Activated T-cell treated with anti-CD3 and anti-CD28 coated beads, Interleukin-2, amount 50 U/mL, for 72 hours (primary cell): Measurements from ENCODE around the gene CRYGS. TPM values are rescaled to one million over a fixed set of nuclear protein-coding genes. Genes with fewer than 3 reads are reported as not detected.

ENCODE experiments used
- ATAC-seq, 2 donors: fragments of 150-1000 bp; cut with Tn5 transposase; replicated peaks in 1 of 2; 2 replicates each; pipeline ENCODE4 v1.10.0; 2021; ENCODE audit warnings: moderate library complexity in 2 of 2, mild to moderate bottlenecking in 1 of 2
- DNase-seq, 2 donors: peaks; one replicate each; pipeline ENCODE4 v3.0.0; 2021 to 2022; ENCODE audit warnings: mixed read lengths in 1 of 2
- H3K27ac Mint-ChIP-seq: one replicate; pipeline ENCODE4 v1.8.0; 2022; ENCODE audit warnings: mild to moderate bottlenecking, moderate library complexity, mixed read lengths
- H3K27me3 Mint-ChIP-seq: one replicate; pipeline ENCODE4 v1.8.0; 2022; ENCODE audit warnings: low read depth, mixed read lengths
- H3K36me3 Mint-ChIP-seq, 2 donors: one replicate each; pipeline ENCODE4 v1.8.0; 2022; ENCODE audit warnings: mixed read lengths in 2 of 2, mild to moderate bottlenecking in 1 of 2; ENCODE audit not compliant: insufficient read depth in 2 of 2
- H3K4me1 Mint-ChIP-seq: one replicate; pipeline ENCODE4 v1.8.0; 2022; ENCODE audit warnings: low read depth, mixed read lengths
- H3K4me3 Mint-ChIP-seq, 2 donors: one replicate each; pipeline ENCODE4 v1.8.0; 2022; ENCODE audit warnings: mild to moderate bottlenecking in 2 of 2, mixed read lengths in 2 of 2, moderate library complexity in 2 of 2
- H3K9me3 Mint-ChIP-seq, 2 donors: one replicate each; pipeline ENCODE4 v1.8.0; 2022; ENCODE audit warnings: mixed read lengths in 2 of 2
- total RNA-seq, 2 donors: library from RNA; stranded (reverse); gene quantifications; one replicate each; pipeline ENCODE4 v1.2.3, GENCODE V29; 2022

The CRYGS gene
- total RNA-seq, 2 donors from 2014 or later, result 7.0 to 7.1 TPM

- Mint-ChIP-seq H3K36me3 (peaks cover 2 to 7% of the 10 kb centered on the region in 2 donors), H3K4me1 (peaks cover 74% of the 10 kb centered on the region), H3K4me3 (peak overlapping the region; percentile 36 to 70), H3K27me3 (no peaks in the 10 kb centered on the region), H3K27ac (no peak overlapping the region), H3K9me3 (peaks cover 0 to 1% of the 10 kb centered on the region in 2 donors)
- no peak for DNase-seq
- no peak for ATAC-seq
Measured at GRCh38 chr3:186523022-186523421, 21.2 kb downstream of the CRYGS start.

- DNase-seq (peak; percentile 79 to 85), ATAC-seq (peak; percentile 83 to 85)
- Mint-ChIP-seq H3K36me3 (peaks cover 0 to 7% of the 10 kb centered on the region in 2 donors), H3K9me3 (peaks cover 0 to 1% of the 10 kb centered on the region in 2 donors), H3K27ac (peak overlapping the region; percentile 20), H3K4me1 (peaks cover 76% of the 10 kb centered on the region), H3K4me3 (peak overlapping the region; percentile 19 to 75), H3K27me3 (no peaks in the 10 kb centered on the region)
Measured at GRCh38 chr3:186520957-186521842, 23.0 kb downstream of the CRYGS start.

DNA sequence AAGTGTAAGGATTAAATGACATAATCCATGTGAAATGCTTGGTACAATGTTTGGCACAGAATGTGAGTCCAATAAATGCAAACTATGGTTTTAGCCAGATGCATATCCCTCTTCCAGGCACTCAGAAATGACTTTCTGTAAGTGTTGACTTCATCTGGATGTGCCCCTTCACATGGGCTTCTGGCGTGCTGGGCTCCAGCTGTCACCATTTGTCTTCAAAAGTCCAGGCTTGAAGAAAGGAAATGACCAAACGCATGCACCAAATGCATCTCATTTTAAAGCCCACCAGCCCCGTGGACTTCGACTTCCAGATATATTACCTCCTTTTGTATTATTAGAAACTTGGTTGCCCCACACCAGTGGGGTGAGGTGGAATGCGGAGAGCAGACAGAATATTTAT lies 23.7 kb downstream of the CRYGS start:
- H3K27ac Mint-ChIP-seq, result peak overlapping the region; percentile 0
- H3K36me3 Mint-ChIP-seq, result peaks cover 0 to 7% of the 10 kb centered on the region in 2 donors
- ATAC-seq (no peak), DNase-seq (no peak)
- no peaks in the 10 kb centered on the region for H3K27me3 Mint-ChIP-seq
- H3K4me3 Mint-ChIP-seq, result peak overlapping the region; percentile 19 to 75
- peaks cover 0 to 1% of the 10 kb centered on the region in 2 donors for H3K9me3 Mint-ChIP-seq
- peaks cover 84% of the 10 kb centered on the region for H3K4me1 Mint-ChIP-seq

DNA sequence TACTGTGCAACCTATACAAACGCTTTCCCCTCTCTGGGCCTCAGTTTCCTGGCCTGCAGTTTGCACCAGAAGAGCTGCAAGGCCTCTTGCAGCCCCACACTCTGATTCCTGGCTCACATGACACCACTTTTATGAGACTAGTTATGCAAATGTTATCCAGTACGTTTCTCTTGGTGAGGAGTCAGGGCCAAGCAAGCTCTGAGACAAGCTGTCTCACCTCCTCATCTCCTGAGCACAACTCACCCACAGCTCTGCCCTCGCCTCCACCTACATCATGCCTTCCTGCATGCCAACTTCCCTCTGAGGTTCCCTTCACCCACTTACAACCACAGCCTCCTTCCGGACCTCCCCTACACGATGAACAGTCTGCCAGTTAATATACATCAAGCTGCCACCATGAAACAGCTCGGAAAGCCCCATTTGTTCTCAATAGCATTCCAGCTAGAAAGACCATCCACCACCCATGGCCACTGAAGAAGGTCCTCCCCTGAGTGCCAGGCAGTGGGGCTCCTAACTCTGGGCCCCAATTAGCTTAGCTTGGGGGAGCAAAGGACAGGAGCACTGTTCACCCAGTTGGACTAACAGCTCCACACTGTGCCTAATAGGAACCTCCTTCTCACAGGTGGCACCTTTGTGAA lies 25.0 kb downstream of the CRYGS start:
- peaks cover 97% of the 10 kb centered on the region for H3K4me1 Mint-ChIP-seq
- no peaks in the 10 kb centered on the region for H3K27me3 Mint-ChIP-seq
- peaks cover 0 to 7% of the 10 kb centered on the region in 2 donors for H3K36me3 Mint-ChIP-seq
- ATAC-seq, result peak; percentile 66 to 72
- peaks cover 0 to 1% of the 10 kb centered on the region in 2 donors for H3K9me3 Mint-ChIP-seq
- H3K4me3 Mint-ChIP-seq, result peak overlapping the region; percentile 50 to 72
- H3K27ac Mint-ChIP-seq, result peak overlapping the region; percentile 15
- DNase-seq, result peak; percentile 70 to 79

DNA sequence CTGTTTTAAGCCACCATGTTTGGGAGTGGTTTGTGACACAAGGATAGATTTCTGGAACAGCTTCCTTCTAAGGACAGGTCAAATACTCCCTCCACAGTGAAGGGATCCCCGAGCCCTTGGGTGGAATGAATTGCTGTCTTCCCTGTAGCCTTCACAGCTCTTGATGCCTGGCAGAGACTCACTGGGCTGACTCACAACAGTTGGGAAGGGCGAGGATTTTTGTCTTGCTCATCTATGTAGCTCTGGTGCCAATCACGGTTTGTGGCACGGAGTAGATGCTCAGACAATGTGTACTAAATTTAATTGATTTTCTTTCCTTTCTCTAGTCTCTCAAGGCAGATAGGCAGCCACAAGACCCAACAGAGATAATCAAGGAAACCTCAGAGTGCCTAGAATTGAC lies 27.0 kb downstream of the CRYGS start:
- Mint-ChIP-seq H3K27ac (no peak overlapping the region), H3K4me1 (peaks cover 100% of the 10 kb centered on the region), H3K27me3 (no peaks in the 10 kb centered on the region), H3K36me3 (peaks cover 0 to 6% of the 10 kb centered on the region in 2 donors), H3K4me3 (no peak overlapping the region), H3K9me3 (no peaks in the 10 kb centered on the region)
- ATAC-seq (no peak), DNase-seq (no peak)

- no peak for ATAC-seq
- H3K27me3 Mint-ChIP-seq, result no peaks in the 10 kb centered on the region
- DNase-seq, result no peak
- peak overlapping the region in 1 of 2 donors; percentile 20 for H3K4me3 Mint-ChIP-seq
- peak overlapping the region; percentile 10 for H3K27ac Mint-ChIP-seq
- peaks cover 0 to 6% of the 10 kb centered on the region in 2 donors for H3K36me3 Mint-ChIP-seq
- H3K9me3 Mint-ChIP-seq, result no peaks in the 10 kb centered on the region
- H3K4me1 Mint-ChIP-seq, result peaks cover 100% of the 10 kb centered on the region
Measured at GRCh38 chr3:186516646-186517045, 27.5 kb downstream of the CRYGS start.

- peak overlapping the region; percentile 2 for H3K27ac Mint-ChIP-seq
Measured at GRCh38 chr3:186515125-186515524, 29.1 kb downstream of the CRYGS start.

GRCh38 chr3:186514296-186515002 lies 29.7 kb downstream of the CRYGS start:
- Mint-ChIP-seq H3K9me3 (no peaks in the 10 kb centered on the region), H3K27ac (peak overlapping the region; percentile 2), H3K4me1 (peaks cover 100% of the 10 kb centered on the region), H3K4me3 (peak overlapping the region; percentile 28 to 33), H3K27me3 (no peaks in the 10 kb centered on the region), H3K36me3 (peaks cover 0 to 6% of the 10 kb centered on the region in 2 donors)
- ATAC-seq, result peak; percentile 54 to 65
- peak; percentile 47 to 55 for DNase-seq

More at GRCh38 chr3:186515125-186515524, 29.1 kb downstream of the CRYGS start:
- Mint-ChIP-seq H3K9me3 (no peaks in the 10 kb centered on the region), H3K4me3 (peak overlapping the region; percentile 31 to 33), H3K27me3 (no peaks in the 10 kb centered on the region), H3K36me3 (peaks cover 0 to 6% of the 10 kb centered on the region in 2 donors), H3K4me1 (peaks cover 100% of the 10 kb centered on the region)
- ATAC-seq (no peak), DNase-seq (peak; percentile 42)

DNA sequence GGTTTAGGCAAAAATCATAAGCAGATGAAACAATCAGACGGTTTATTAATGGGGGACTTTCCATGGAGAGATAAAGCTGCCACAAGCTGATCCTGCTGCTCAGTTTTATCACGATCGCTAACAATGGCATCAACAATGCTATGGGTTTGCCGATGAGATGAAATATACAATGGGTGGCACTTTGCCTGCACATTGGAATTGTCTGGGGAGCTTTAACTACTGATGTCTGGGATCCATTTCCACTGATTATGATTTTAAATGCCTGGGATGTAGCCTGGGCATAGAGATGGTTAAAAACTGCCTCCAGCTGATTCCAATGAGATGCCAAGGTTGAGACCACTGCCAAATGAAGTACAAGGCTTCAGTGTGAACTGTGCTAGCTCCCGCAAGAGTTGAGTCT lies 30.8 kb downstream of the CRYGS start:
- Mint-ChIP-seq H3K9me3 (no peaks in the 10 kb centered on the region), H3K27me3 (no peaks in the 10 kb centered on the region), H3K27ac (no peak overlapping the region), H3K4me1 (peaks cover 91% of the 10 kb centered on the region), H3K4me3 (no peak overlapping the region), H3K36me3 (peaks cover 0 to 6% of the 10 kb centered on the region in 2 donors)
- ATAC-seq, result no peak
- no peak for DNase-seq

DNA sequence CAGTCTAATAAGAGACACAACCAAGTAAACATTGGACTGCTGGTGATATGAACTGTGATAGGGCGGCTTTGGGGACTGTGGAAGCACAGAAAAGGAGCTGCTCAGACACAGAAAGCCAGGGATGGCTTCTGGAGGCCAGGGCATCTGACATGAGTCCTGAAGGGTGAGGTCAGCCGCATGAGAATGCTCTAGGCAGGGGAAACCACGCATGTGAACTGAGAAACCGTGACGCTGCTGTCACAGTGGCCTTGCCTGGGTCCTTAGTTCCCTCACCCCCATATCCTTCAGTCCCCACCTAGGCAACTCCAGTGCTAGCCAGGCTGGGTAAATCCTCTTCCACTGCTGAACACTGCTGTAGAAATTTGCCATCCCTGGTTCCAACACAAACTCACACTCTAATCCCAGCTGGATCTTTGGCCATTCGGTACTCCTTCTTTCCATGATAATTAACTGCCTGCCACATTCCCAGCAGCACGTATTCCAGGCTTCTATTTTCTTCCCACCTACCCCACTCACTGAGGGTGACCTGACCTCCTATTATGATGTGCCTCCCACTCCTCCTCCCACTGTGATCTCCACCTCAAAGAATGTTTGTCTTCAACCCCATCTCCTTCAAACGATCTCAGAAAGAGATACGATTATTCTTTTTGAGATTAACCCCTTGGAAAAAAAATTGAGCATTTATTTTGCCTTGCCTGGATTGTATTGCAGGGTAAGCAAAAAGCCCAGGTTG lies 31.4 kb downstream of the CRYGS start:
- no peak overlapping the region for H3K27ac Mint-ChIP-seq
- no peaks in the 10 kb centered on the region for H3K27me3 Mint-ChIP-seq
- no peak for DNase-seq
- H3K4me3 Mint-ChIP-seq, result no peak overlapping the region
- peaks cover 0 to 6% of the 10 kb centered on the region in 2 donors for H3K36me3 Mint-ChIP-seq
- H3K4me1 Mint-ChIP-seq, result peaks cover 87% of the 10 kb centered on the region
- H3K9me3 Mint-ChIP-seq, result no peaks in the 10 kb centered on the region
- no peak for ATAC-seq

DNA sequence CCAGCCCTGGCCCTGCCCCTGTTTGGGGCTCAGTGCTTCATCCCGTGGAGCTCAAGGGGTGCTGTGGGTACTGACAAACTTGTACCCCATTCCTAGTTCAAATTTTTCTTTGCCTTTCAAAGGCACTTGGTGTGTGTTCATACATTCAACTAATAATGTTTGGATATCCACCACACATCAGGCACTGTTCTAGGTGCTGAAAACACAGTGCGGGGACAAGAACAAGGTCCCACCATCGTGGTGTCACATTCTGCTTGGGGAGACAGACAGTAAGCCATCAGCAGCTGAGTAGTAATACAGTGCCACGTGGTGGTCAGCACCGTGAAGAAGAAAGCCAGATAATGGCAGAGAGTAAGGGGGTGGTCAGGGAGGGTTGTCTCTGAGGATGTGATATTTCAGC lies 32.5 kb downstream of the CRYGS start:
- H3K4me3 Mint-ChIP-seq, result peak overlapping the region in 1 of 2 donors; percentile 27
- peaks cover 87% of the 10 kb centered on the region for H3K4me1 Mint-ChIP-seq
- no peak for DNase-seq
- H3K27ac Mint-ChIP-seq, result no peak overlapping the region
- H3K36me3 Mint-ChIP-seq, result peaks cover 3 to 4% of the 10 kb centered on the region in 2 donors
- no peaks in the 10 kb centered on the region for H3K27me3 Mint-ChIP-seq
- no peak for ATAC-seq
- peaks cover 0 to 2% of the 10 kb centered on the region in 2 donors for H3K9me3 Mint-ChIP-seq

- ATAC-seq, result peak; percentile 61 to 71
- peaks cover 87% of the 10 kb centered on the region for H3K4me1 Mint-ChIP-seq
- DNase-seq, result peak; percentile 47 to 49
- peaks cover 1 to 2% of the 10 kb centered on the region in 2 donors for H3K9me3 Mint-ChIP-seq
- peak overlapping the region; percentile 27 to 80 for H3K4me3 Mint-ChIP-seq
- H3K36me3 Mint-ChIP-seq, result peaks cover 2 to 3% of the 10 kb centered on the region in 2 donors
- H3K27me3 Mint-ChIP-seq, result no peaks in the 10 kb centered on the region
- peak overlapping the region; percentile 90 for H3K27ac Mint-ChIP-seq
Measured at GRCh38 chr3:186511245-186511644, 32.9 kb downstream of the CRYGS start.
